Endothelial cell (in vitro differentiated cells): Measurements from ENCODE around the gene CFAP57. TPM values are rescaled to one million over a fixed set of nuclear protein-coding genes. Genes with fewer than 3 reads are reported as not detected.

Experiments
- DNase-seq: peaks from one replicate; pipeline ENCODE4 v3.0.0; 2021; ENCODE audit warnings: low spot score
- H3K27ac Mint-ChIP-seq: one replicate; pipeline ENCODE4 v1.8.0; 2021; ENCODE audit warnings: mixed read lengths, inconsistent platforms; ENCODE audit not compliant: unreplicated experiment
- H3K27me3 Mint-ChIP-seq: one replicate; pipeline ENCODE4 v1.8.0; 2021; ENCODE audit warnings: mild to moderate bottlenecking, moderate library complexity, mixed read lengths, inconsistent platforms; ENCODE audit not compliant: unreplicated experiment
- H3K36me3 Mint-ChIP-seq: one replicate; pipeline ENCODE4 v1.8.0; 2021; ENCODE audit warnings: mild to moderate bottlenecking, low read depth, mixed read lengths, inconsistent platforms; ENCODE audit not compliant: unreplicated experiment
- H3K4me1 Mint-ChIP-seq: one replicate; pipeline ENCODE4 v1.8.0; 2021; ENCODE audit warnings: mild to moderate bottlenecking, mixed read lengths, inconsistent platforms; ENCODE audit not compliant: unreplicated experiment
- H3K4me3 Mint-ChIP-seq: one replicate; pipeline ENCODE4 v1.8.0; 2021; ENCODE audit warnings: mild to moderate bottlenecking, mixed read lengths, inconsistent platforms; ENCODE audit not compliant: unreplicated experiment
- H3K9me3 Mint-ChIP-seq: one replicate; pipeline ENCODE4 v1.8.0; 2021; ENCODE audit warnings: mixed read lengths, inconsistent platforms; ENCODE audit not compliant: unreplicated experiment
- CTCF ChIP-seq: fragments of 200-600 bp; sonication (generic); IDR thresholded peaks from one replicate; pipeline ENCODE4 v1.5.0; 2021; ENCODE audit warnings: antibody characterized with exemption; ENCODE audit not compliant: unreplicated experiment
- total RNA-seq: library from RNA; stranded (reverse); fragmentation: NEBNext Ultra II Directional; extraction: Animal tissue kit (Norgen Biotek cat#: 25700); gene quantifications from one replicate; pipeline ENCODE4 v1.2.1, GENCODE V29; 2021; ENCODE audit not compliant: unreplicated experiment

The CFAP57 gene
- total RNA-seq, 1 donor from 2014 or later = 0.49 TPM

DNA sequence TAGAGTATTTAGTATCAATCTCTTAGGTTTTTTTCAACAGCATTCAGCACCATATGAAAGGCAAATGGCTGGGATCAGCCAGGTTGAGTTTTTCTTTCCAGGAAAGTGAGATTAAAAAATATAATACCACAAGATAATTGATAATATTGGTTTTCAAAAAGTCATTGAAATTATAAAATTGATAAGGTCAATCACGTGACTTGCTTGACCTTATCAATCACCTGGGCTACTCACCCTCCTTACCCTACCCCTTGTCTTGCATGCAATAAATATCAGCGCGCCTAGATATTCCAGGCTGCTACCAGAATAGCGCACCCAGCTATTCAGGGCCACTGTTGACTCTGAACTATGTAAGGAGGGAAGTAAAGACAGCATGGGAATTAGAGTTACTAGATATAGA lies 31.5 kb upstream of the CFAP57 start:
- TF ChIP-seq CTCF = no peak
- Mint-ChIP-seq H3K4me1 (peaks cover 3% of the 10 kb centered on the region), H3K36me3 (no peaks in the 10 kb centered on the region), H3K27me3 (peaks cover 1% of the 10 kb centered on the region), H3K4me3 (no peak overlapping the region), H3K27ac (no peak overlapping the region), H3K9me3 (no peaks in the 10 kb centered on the region)
- no peak for DNase-seq

DNA sequence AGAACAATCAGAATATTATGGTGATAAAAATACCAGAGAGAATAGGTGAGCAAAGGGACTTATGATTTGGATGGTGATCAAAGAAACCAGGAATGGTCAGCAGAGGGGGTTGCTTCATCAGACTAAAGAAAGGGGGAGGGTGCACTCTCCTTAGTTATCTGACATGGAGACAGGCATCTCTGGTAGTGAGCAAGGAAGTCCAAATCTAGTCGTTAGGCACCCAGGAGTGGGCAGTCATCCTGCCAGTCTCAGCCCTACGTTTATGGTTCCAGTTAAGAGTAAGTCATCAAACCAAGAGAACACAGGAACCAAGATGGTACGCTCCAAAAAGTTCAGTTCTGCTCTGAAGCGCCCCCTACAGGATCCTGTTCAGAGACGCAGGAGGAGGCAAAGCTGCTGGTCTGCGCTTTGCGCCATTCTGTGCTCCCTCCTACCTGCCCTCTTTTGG lies 28.7 kb upstream of the CFAP57 start:
- H3K4me3 Mint-ChIP-seq = no peak overlapping the region
- no peak overlapping the region for H3K27ac Mint-ChIP-seq
- H3K4me1 Mint-ChIP-seq = peaks cover 5% of the 10 kb centered on the region
- peaks cover 1% of the 10 kb centered on the region for H3K27me3 Mint-ChIP-seq
- TF ChIP-seq CTCF = peak; percentile 81
- no peaks in the 10 kb centered on the region for H3K36me3 Mint-ChIP-seq
- DNase-seq = peak; percentile 47
- H3K9me3 Mint-ChIP-seq = no peaks in the 10 kb centered on the region

GRCh38 chr1:43144237-43144636 lies 27.9 kb upstream of the CFAP57 start:
- Mint-ChIP-seq H3K4me3 (peak overlapping the region; percentile 29), H3K36me3 (no peaks in the 10 kb centered on the region), H3K27ac (no peak overlapping the region), H3K27me3 (peaks cover 3% of the 10 kb centered on the region), H3K4me1 (peaks cover 13% of the 10 kb centered on the region), H3K9me3 (no peaks in the 10 kb centered on the region)
- no peak for DNase-seq
- no peak for TF ChIP-seq CTCF

DNA sequence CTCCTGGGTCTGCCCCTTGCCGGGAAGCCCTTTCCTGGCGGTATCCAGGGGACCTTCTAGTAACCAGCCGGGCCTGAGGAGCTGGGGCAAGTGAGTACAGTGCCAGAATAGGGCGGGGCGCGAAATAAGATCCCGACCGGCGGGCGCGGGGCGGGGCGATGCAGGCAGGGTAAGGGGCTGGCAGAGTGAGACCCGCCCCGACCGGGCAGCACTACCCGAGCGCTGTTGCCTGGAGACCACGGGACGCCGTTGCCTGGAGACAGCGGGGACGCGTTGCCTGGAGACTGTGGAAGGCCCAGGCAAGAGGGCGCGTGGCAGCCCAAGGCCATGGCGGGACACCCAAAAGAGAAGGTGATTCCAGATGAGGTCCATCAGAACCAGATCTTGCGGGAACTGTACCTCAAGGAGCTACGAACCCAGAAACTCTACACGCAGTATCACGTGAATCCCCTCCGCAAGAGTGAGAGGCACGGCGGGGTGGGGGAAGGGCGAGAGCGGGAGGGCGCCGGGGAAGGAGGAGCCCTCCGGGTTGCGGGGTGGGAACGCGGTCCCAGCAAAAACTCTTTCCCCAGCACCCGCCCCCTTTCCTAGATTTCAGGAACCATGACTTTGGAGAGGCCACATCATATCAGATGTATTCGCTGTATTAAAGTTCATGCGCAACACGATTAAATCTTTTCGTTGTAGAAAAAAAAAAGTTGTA lies 24.4 kb upstream of the CFAP57 start:
- peak; percentile 97 for DNase-seq
- peaks cover 9% of the 10 kb centered on the region for H3K27me3 Mint-ChIP-seq
- no peak overlapping the region for H3K27ac Mint-ChIP-seq
- H3K36me3 Mint-ChIP-seq = no peaks in the 10 kb centered on the region
- no peak for TF ChIP-seq CTCF
- H3K4me3 Mint-ChIP-seq = peak overlapping the region; percentile 76
- no peaks in the 10 kb centered on the region for H3K9me3 Mint-ChIP-seq
- peaks cover 23% of the 10 kb centered on the region for H3K4me1 Mint-ChIP-seq

DNA sequence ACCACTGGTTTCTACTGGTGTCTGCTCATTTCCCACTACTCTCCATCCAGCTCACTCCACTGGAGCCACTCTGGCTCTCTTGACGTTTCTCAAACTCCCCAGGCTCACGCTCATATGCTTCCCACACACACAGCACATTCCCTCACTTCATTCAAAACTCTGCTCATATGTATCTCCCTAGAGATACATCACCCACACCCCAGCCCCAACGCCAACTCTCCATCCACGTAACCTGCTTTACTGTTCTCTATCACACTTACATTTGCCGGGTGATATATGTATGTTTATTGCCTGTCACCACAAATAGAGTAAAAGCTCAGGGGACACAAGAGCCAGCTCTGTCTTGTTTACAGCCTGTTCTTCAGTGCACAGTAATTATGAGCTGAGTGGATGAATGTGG lies 22.2 kb upstream of the CFAP57 start:
- no peak overlapping the region for H3K4me3 Mint-ChIP-seq
- peaks cover 24% of the 10 kb centered on the region for H3K4me1 Mint-ChIP-seq
- no peak for TF ChIP-seq CTCF

More for the DNA sequence above, 22.2 kb upstream of the CFAP57 start:
- Mint-ChIP-seq H3K36me3 (no peaks in the 10 kb centered on the region), H3K9me3 (no peaks in the 10 kb centered on the region), H3K27ac (peak overlapping the region; percentile 24), H3K27me3 (peaks cover 9% of the 10 kb centered on the region)
- DNase-seq = no peak
